GM18868 (cell line): ENCODE data around the gene SEC62.

Source experiments
- ATAC-seq: cut with Tn5 transposase; IDR thresholded peaks from one replicate; pipeline ENCODE4 v1.9.1; 2021; ENCODE audit warnings: mild to moderate bottlenecking, moderate library complexity; ENCODE audit not compliant: unreplicated experiment

SEC62 gene

DNA sequence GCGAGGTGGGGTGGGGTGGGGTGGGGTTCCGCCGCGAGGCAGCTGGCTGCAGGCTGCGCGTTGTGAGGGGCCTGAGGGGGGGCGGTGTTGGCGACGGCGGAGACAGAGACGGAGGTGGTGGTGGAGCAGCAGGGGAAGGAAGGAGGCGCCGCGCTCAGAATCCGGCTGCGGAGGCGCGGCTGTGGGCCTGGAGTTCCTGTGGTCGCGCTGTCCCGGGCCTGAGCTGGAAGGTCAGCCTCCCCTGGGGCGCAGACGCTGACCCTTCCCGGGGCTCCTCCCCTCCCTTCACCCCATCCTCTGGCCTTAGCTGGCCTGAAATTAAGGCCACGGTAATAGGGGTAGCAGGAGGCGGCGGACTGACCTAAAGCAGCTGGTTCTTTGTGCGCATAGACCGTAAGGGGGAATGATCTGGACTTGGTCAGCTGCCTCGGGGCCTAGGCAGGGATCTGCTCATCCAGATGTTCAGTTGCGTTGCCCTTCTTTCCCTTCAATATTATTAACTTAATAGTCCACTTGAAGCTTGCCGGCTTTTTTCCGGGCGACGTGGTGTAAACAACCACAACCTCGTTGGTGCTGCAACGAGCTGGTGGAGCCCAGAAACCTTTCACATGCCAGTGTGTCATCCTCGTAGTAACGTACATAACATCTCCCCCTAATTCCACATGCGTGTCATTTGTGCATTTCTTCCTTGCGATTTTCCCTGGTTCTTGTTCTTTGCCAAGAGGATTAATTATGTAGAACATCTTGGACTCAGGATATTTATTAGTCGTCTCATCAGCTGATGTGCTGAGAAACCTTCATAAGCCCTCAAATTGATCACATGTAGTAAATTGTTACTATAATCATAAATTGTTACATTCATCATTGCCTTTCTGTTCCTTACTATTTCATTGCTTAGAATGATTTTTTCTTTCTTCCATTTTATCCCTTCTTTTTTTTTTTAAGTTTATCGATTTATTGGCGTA lies 626 bp downstream of the SEC62 start:
- peak; percentile 26 for ATAC-seq

DNA sequence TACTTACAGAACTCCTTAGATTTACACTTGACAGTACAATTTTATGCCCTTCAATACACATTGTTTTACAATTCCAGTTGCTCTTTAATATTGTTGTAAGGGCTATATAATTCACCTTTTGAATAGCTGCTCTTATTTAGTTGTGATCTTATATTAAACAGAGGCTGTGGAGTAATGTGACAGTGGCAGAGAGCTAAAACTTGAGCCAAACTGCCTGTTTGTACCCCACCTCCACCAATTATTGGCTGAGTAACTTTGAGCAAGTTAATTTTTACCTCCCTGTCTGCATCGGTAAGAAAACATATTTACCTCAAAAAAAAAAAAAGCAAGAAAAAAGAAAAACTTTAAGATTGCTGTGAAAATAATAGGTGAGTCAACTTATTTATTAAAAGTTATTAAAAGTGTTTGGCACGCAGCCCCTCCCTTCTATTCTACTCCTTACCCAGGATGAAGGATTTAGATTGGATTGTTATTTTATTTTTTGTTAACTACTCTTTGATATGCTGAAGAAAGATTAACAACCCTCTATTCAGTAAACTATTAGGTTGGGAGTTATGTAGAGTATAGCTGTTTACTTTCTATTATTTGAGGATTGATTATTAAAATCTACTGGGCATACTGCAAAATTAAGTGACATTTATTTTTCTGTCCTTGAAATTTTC lies 1.7 kb downstream of the SEC62 start:
- ATAC-seq, result no peak

DNA sequence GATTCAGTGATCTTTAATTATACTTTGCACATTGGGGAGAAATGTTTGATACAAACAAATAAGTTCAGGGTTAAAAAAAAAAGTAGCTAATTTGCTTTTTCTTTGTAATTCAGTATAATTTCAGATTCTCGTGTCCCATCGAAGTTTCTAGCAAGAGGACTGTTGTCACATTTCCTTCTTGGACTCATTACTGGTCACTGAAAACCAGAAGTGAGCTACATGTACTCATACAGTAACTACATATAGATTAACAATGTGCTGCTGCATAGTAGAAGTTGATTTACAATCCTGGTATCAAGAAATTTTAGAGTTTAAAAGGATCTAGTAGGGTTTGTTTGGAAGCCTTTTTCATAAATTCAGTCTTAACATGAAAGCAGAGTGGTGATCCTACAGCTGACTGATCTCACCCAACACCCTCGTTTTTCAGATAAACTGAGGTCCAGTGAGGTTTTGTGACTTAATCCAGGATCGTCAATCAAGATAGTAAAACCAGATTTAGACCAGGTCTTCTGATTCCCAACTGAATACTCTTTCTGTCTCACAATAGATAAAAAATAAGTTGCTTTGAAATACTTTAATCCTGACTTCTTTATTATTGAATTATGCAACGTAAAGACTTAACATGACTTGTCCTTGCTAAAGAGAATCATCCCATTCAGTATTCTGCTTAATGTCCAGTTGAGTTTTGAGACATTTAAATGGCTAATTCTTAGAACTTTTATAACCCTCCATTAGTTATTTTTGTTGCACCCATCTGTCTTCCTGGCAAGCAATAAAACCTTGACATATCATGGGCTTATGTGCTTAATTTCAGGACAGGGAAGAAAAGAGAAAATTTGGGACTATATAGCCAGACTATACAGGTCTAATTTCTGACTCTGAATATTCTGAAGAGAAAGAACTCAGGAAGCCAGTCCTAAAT lies 2.8 kb downstream of the SEC62 start:
- ATAC-seq, result no peak

DNA sequence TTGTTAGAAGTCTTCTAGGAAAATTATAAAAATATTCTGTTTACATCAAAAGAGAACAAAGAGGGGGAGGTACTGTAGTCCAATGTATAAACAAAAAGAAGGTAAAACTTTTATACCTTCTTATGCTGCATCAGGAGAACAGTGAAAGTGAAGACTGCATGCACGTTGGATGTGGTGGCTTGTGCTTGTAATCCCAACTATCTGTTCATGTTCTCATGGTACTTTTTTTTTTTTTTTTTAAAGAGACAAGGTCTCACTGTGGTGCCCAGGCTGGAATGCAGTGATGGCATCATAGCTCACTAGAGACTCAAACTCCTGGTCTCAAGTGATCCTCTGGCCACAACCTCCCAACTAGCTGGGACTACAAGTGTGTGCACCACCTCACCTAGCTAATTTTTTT lies 4.2 kb downstream of the SEC62 start:
- no peak for ATAC-seq

DNA sequence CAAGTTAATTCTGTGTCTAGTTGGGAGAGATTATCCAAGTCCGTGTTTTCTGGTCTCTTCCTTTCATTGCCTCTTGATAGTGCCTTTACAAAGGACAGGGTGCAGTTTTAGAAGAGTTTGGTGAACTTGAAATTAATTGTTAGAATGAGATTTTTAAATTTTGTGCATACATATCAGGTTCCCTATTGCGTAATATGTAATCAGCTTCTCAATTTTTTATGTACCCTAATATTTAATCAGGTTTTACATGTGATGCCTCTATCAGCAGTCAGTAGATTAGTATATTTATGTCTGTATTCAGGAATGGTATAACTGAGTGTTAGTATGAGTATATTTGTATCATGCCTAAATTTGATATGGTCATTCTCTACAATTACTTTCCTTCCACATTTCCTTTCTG lies 4.9 kb downstream of the SEC62 start:
- no peak for ATAC-seq

DNA sequence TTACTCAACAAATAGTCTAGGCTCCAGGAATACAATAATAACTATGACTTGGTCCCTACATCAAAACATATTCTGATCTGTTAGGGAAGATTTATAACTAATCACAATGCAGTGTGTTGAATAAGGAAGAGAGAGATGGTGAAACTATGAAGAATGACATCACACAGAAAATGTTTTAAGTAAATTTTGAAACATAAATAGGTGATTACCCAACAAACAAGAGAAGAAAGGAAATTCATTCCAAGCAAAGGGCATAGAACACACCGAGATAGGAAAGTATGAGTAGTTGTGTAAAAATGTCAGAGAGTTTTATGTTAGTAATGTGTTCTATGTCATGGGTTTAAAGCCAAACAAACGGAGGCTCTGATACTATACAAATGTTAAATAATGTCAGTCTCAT lies 13.4 kb downstream of the SEC62 start:
- peak; percentile 37 for ATAC-seq

DNA sequence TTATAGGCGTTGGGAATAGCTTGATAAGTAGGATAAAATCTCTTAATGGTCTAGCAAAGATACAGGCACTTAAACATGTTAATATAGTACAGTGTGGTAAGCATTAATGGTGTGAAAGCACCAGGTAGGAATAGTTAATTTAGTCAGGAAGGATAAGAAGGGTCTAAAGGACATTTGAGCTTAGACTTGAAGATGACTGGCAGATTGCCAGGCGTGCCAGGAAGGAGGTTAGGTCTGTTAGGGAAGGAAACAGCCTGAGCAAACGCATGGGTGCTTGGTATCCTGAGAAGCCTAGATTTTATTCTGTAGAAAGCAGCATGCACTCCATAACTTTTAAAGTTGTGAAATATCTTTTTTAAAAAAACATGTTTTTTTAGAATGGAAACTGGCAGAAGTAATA lies 17.7 kb downstream of the SEC62 start:
- no peak for ATAC-seq

DNA sequence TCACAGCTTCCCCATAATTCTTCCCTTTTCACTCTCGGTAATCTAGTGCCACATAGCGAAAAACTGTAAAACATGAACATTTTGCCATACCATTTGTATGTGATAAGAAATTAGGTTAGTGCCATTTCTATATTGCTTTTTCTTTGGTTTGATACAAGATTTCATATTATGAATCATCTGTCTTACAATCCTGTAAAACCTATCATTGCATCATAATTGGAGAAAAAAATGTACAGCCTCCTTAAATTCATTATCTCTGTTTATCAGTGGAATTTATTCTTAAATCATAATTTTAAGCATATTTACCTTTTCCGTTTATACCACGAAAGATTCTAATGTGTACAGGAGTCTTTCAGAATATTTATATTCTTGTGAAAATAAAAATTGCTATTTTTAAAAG lies 23.8 kb downstream of the SEC62 start:
- no peak for ATAC-seq

DNA sequence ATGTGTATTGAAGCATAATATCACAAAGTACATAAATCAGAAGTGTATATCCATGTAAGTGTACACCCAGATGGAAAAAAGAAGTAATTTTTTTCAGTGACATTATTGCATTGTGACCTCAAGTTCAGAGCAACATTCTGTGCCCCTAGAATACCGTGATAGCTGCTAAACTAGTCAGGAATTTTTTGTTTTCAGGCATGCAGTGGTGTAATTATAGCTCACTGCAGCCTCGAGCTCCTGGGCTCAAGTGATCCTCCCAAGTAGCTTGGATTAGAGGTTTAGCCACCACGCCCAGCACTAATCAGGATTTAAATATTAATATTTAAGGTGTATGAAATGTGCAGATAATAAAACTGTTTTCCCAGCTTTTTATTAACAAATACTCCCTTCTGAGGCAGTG lies 25.5 kb downstream of the SEC62 start:
- ATAC-seq, result no peak

DNA sequence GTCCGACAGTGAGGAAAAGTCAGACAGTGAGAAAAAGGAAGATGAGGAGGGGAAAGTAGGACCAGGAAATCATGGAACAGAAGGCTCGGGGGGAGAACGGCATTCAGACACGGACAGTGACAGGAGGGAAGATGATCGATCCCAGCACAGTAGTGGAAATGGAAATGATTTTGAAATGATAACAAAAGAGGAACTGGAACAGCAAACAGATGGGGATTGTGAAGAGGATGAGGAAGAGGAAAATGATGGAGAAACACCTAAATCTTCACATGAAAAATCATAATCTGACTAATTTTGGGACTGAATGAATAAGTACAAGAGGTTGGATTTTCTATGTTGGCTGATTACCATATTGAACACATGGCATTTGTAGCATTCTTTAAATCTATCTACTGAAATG lies 26.2 kb downstream of the SEC62 start:
- ATAC-seq, result no peak

DNA sequence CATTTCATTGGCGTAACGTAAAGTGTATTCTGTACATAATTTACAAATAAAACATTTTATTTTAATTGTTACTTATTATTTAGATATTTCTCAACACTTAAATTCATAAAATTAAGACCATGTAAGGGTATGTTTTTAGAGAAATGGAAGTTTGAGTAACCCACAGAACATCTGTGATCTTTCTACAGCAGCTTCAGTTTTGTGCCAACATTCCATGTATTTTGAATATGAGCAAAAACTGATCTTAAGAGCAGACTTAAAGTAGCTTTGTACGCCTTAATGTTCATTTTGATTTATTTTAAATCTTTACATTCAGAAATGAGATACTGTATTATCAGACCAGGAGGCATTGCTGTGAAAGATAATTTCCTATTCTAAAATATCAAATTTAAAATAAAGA lies 27.2 kb downstream of the SEC62 start:
- ATAC-seq, result no peak

DNA sequence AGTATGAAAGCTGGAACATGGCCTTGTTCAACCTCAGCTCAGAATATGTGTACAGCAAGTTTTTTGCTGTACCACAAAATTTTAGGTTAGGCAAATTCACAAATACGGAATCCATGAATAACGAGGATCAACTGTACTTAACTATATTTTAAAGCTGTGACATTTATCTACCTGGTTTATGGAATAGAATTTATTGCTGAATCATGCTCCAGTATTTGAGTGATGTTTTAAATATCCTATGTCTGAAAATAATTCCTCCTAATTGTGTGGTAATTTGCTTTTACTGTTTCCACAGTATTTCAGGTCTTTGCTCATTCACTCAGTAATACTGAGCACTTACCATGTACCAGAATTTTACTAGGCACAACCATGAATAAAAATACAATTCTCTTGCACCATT lies 29.5 kb downstream of the SEC62 start:
- ATAC-seq, result no peak

DNA sequence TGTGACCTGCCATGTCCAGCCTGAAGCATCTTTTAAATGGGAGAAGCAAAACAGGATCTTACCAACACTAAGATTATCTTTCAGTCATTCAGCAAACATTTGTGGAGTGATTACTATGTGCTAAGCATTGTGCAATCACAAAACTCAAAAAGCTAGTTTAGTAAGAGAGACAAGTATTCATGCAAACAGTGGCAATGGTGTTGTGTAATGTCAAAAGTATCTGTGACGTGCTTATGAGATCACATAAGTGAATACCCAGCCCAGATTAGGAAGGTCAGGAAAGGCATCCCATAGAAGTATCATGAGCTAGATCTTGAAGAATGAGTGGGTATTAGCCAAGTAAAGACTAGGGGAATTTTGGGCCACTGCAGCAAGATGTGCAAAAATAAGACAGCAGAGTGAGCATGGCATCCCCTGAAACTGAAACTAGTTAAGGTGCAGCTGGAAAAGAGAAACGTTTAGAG lies 32.1 kb downstream of the SEC62 start:
- ATAC-seq, result peak; percentile 37

DNA sequence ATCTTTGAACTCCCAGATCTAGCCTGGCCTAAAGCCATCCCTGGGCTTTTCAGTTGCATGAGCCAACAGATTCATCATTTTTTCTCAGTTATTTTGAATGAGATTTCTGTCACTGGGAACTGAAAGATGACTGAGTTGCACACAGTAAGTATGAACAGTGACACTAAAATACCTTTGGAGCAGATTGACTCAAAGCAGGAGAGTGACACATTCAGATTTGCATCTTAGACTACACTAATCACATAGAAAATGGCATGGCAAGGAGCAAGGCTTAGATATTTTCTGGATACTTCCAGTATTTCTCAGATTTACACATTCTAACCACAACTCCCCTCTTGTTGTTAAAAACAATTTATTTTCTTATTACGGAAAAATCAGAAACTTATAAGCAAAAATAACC lies 32.8 kb downstream of the SEC62 start:
- ATAC-seq, result peak; percentile 97

DNA sequence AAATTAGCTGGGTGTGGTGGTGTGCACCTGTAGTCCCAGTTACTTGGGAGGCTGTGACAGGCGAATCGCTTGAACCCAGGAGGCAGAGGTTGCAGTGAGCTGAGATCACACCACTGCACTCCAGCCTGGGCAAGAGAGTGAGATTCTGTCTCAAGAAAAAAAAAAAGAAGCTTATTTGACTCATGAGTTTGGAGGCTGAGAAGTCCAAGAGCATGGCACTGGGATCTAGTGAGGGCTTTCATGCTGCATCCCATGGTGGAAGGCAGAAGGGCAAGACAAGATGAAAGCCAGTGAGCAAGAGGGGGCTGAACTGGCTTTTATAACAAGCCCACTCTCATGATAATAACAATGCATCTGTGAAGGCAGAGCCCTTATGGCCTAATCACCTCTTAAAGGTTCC lies 33.4 kb downstream of the SEC62 start:
- ATAC-seq, result no peak

DNA sequence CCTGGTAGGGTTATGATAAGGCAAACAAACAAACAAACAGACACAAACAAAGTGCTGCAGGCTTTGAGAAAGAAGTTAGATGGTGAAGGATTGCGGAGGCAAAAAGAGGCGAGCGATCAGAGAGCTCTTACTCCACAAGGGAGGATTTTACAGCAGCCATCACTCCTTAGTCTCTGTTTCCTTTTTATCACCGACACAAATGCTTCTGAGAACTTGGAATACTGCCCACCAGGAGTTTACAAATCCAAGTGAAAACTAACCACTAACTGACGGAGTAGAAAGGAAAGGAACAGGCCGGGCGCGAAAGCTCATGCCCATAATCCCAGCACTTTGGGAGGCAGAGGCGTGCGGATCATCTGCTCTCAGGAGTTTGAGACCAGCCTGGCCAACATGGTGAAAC lies 35.6 kb downstream of the SEC62 start:
- ATAC-seq, result no peak

DNA sequence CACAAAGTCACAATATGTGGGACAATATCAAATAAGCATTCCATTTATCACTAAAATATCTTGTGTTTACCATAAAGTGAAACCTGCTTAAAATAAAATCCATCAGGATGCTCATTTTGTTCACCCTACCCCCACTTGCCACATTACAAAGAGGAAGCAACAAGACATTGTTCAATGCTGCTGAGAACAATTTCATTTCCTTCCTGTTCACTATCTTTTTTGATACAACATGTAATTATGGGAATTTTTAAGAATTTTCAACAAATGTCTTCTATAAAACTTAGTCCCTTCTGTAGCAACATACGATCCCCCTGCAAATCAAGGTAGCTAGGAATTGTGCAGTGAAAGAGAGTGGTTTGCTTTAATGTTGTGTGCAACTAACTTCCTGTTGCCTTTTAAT lies 36.3 kb downstream of the SEC62 start:
- no peak for ATAC-seq

DNA sequence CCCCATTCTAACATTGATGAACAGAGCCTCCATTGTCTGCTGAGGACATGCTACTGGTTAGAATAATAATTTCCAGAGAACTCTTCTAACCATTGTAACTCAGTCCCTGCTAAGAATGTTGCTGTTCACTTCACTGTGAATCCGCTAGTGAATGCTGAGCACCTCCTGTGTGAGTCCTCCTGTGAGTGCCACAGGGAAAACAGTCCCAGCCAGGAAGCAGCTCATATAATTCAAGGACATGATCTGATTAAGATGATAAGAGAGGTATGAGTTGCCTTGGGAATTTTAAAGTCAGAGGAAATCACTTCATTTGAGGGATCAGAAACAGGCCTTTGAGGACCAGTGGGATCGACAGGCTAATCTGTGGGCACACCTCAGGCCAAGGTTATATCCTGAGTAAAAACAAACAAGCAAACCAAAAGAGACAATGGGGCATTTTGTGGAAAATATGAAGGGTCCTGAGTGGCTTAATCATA lies 37.3 kb downstream of the SEC62 start:
- no peak for ATAC-seq

DNA sequence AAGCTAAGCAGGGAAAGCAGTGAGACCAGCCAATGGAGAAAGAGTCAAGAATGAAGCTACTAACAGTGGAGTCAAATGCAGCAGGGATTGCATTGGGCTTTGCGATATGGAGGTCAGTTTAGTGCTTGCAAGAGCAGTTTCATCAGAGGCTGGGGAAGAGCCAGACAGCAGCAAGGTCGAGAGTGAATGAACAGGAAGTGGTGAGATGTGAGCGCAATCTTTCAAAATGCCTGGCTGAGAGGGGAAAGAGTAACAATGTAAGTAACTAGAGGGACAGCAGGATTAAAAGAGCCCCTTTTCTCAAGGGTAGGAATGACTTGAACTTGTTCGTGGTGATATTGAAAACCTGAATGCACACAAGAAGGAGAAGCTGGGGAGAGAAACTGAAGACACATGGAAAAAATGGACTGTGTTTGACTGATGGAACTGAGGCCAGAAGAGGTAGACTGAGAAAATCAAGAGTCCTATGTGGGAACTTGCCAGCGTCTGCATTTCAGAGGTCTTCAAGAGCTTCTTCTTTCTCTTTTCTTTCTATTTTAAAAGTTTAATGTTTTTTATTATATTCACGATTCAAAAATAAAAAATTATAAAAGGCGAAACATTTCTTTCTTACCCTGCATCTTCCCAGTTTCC lies 40.5 kb downstream of the SEC62 start:
- peak; percentile 82 for ATAC-seq

DNA sequence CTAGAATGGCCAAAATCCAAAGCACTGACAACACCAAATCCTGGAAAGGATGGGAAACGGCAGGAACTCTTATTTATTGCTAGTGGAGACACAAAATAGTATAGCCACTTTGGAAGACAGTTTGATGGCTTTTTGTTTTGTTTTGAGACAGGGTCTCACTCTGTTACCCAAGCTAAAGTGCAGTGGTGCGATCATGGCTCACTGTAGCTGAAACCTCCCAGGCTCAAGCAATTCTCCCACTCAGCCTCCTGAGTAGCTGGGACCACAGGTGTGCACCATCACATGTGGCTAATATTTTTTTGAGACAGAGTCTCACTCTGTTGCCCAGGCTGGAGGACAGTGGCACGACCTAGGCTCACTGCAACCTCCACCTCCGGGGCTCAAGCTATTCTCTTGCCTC lies 43.9 kb downstream of the SEC62 start:
- peak; percentile 68 for ATAC-seq
